SW480 (cell line): ENCODE results near the gene CFAP251.

Source experiments
- DNase-seq: peaks from one replicate; pipeline ENCODE4 v3.0.0-alpha.2; 2016; ENCODE audit warnings: low spot score

Gene CFAP251

DNA sequence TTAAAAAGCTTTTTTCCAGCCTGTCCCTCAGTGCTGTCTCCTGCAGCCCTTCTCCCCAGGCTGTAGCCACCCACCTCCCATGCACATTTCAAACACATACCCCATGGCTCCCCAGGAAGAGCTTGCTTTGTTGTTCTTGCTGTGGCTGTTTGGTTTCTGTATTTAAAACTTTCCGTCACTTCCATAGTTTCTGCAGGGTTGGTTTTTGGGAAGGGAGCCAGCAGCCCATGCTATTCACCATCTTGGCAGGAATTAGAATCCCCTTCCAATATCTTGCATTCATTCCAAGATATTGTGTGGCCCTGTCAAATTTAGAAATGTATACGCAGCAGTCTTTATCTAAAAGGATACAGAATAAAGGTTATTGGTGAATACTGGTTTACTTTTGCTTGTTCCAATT lies 29.6 kb downstream of the CFAP251 start:
- no peak for DNase-seq

DNA sequence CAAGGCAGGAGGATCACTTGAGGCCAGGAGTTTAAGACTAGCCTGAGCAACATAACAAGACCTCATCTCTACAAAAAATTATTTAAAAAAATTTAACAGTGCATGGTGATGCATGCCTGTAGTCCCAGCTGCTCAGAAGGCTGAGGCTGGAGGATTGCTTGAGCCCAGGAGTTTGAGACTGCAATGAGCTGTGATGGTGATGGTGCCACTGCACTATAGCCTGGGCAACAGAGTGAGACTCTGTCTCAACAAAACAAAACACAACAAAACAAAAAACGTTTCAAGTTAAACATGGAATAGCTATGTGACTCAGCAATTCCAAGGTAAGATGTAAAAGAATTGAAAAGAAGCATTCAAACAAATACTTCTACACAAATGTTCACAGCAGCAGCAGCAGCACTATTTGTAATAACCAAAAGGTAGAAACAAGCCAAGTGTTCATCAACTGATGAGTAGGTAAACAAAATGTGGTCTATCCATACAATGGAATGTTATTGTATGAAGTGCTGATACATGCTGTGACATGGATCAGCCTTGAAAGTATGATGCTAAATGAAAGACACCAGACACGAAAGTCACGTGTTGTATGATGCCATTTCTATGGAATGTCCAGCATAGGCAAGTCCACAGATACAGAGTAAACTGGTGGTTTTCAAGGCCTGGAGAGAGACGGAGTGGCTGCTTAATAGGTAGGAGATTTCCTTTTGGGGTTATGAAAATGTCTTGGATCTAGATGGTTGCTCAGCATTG lies 31.4 kb downstream of the CFAP251 start:
- peak; percentile 31 for DNase-seq

DNA sequence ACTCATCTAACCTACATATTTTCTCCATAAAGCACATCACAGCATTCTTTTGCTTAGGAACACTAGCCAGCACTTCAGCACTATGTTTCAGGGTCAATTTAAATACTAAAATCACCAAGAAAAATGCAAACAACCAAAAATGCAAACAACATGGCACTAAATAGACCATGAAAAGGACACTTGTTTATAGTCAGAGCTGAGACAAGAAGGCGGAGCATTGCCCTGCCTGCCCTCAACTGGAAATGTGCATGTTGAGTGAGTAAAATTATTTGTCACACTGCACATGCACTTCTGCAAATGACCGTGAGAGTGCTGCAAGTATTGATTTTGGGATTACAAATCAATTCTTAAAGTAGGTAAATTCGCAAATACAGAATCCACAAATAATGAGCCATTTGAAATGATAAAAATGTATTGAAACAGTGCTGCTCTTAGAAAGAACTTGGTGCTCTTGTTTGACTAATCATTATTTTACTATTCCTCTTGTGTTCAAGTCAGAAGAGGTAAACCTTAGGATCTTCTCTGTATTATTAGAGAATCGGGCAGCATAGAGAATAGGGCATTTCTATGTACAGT lies 34.8 kb downstream of the CFAP251 start:
- DNase-seq = no peak

DNA sequence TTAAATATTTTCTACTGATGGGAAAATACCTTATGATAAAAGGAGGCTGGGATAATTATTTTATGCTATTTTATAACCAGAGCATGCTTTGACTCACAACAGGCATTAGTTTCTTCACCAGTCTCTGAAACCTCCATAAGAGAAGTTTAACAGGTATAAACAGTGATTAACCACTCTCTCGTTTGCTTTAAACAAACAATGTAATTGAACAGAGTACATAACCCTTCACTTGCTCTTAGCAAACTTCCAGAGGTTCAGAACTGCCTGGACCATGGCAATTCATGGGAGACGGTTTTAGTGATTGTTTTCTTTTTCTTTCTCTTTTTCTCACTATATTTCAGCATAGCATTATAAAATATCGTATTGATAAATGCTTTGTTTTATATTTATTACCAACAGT lies 35.3 kb downstream of the CFAP251 start:
- DNase-seq = no peak

DNA sequence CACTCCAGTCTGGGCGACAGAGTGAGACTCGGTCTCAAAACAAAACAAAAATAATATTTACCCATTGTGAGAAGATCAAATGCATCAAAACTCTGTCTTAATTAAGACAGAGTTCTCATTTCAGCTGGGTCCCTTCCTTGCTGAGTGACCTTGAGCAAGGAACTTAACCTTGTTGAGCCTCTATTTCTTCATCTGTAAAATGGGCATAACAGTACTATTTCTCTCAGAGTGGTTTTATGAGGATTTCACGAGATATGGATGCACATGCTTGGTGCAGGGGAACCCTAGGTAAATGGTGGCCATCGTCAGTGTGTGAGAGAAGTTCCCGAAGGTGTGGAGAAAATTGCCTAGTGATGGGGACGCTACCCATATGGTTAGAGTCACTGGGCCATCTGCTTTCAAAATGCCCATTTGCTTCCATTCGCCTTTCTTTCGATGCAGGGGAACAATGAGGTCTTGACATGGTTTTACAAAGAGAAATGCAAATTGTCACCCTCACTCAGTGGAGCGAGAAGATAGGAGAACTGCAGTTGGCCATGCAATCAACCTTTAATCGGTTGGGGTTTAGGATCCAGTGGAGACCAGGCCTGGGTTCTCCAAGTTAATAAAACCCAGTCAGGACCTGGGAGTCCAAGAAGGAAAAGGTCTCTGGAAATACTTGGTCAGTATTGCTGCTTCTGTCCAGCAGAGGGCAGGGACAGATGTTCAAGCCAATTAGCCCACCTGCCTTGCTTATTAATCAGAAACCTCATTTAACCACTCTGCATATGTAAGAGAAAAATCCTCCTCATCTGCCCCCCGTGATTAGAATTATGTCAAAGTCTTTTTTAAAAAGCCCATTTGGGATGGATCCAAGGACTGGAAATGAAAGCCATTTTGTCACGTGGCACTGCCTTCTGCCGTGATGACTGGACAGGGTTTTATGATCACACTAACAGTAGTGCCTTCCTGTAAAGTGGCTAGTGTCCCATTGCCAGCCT lies 37.2 kb downstream of the CFAP251 start:
- no peak for DNase-seq

DNA sequence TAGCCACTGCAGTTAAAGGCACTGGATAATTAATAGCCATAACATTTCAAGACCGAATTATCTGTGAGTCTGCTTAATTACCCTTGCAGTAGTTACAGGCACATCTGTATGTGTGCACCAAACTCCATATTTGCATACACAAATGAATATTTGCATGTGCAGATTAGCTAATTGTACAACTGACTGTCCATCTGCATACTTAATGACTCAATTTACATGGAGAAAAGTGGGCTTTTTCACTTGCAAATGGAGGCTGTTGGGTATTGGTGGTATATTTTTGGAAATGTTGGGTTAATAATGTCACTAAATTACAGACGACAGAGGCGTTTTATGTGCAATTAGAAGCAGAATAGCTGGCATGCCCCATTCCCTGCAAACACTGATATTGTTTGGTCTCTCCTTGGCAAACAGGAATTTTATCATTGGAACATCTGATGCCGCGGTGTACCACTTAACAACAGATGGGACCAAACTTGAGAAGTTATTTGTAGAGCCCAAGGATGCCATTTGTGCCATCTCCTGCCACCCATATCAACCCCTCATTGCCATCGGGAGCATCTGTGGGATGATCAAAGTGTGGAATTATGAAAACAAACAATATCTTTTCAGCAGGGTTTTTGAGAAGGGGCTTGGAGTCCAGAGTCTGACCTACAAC lies 39.6 kb downstream of the CFAP251 start:
- no peak for DNase-seq

DNA sequence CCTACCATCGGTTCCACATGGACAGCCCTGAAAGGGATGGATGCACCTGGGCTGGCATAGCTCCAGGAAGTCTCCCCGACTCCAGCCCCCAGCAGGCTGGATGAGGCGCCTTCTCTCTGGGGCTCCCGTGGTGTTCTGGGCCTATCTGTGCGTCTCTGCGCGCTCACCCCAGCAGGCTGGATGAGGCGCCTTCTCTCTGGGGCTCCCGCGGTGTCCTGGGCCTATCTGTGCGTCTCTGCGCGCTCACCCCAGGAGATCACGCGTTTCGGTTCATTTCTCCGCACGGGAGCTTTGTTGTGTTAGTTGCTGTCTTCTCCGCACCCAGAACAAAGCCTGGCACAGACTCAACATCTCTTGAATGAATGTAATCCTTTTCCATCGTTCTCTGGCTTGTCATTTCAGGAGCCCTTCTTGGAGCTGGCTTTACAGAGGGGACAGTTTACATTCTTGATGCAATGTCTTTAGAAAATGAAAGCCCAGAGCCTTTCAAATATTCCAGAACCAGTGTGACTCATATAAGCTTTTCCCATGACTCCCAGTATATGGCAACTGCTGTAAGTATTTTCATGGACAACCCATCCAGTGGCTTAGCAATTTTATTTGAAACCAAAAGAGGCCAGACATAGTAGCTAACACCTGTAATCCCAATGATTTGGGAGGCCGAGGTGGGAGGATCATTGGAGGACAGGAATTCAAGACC lies 40.3 kb downstream of the CFAP251 start:
- no peak for DNase-seq

DNA sequence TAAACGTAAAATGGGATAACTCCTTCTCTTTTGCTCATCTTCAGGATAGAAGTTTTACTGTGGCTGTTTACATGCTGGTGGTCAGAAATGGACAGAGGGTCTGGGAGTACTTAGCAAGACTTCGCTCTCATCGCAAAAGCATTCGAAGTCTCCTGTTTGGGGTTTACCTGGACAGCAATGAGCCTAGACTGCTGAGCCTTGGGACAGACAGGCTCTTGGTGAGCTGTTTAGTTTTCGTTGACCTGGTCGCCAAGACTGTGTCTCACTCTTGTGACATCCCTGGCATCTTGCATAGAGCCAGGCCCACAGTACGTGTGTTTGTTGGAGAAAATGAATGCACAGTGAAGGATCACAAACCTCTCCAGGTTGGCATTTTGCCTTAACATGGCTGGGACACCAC lies 42.1 kb downstream of the CFAP251 start:
- DNase-seq = no peak

DNA sequence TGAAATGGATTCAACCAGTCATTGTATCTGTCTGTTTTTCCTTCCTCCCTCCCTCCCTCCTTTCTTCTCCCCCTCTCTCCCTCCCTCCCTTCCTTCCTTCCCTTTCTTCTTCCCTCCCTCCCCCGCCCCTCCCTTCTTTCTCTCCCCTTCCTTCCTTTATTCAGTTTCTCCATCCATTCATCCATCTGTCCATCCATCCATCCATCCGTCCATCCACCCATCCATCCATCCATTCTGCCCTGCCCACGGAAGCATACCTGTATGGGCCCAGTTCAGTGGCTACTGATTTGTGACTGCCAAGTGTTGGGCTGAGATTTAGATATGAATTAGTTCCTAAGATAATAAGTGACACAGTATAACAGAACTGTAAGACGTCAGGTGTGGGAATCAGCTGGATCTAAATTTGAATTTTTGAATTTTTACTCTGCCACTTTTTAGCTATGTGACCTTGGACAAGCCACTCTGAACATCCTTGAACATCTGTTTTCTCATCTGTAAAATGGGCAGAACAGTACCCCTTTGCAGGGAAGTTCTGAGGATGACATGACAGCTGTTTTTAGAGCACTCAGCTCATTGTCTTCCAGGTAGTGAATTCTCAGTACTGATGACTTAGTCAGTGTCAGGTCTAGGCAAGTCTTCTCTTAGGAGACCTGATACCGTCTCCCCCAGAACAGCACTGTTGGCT lies 42.9 kb downstream of the CFAP251 start:
- no peak for DNase-seq

DNA sequence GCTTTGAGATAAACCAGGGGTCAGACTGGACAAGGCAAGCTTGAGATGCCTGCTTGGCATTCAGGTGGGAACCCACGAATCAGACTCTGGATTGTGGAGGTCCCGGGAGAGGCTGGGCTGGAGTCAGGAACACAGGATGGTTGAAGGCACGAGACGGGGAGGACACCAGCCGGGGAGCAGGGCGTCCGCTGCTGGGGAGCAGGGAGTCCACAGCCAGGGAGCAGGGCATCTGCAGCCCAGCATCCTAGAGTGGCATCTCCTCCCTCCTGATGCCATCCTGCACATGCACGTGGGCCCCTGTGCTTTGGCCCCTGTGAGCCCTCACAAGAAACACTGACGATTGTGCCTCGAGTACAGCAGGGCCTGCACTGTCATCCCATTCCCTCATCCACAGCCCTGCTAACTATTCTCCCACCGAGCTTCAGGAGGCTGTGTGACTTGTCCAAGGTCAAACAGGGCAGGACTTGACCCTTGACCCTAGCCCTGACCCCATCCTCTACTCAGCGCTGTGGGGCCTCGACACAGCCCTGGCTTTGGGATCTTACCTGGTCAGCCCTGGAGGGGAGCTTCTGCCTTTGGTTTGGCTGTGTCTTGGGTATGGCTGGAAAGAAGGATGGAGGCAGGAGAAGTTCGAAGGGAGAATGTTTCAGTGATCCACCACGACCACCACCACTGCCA lies 45.1 kb downstream of the CFAP251 start:
- no peak for DNase-seq

DNA sequence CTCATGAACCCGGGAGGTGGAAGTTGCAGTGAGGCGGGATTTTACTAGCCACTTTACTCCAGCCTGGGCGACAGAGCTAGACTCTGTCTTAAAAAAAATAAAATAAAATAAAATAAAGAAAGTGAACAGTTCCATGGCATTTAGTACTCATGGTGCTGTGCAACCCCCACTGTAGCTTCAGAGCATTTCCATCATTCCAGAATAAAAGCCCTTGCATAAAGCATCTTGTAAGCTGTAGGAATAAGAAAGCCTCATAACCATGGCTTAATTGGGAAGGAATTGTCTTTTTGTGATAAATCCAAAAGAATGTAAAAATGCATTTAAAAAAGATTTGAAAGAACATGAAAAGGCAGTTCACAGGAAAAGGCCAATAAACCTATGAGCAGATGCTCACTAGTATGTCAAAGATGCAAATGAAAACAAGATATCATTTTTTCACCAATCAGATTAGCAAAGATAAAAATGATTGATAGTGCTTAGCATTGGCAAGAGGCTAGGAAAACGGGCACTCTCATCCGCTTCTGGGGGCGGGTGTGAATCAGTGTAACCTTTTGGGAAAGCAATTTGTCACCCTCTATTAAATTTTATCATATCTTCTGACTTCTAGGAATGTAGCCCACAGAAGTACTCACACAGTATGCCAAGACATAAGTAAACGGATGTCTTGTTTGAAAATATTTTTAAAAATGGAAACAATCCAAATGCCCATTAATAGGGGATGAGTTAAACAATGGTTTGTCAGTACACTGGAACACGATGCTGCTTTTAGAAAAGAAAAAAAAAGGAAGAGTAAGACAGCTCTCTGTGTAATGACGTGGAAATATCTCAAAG lies 46.6 kb downstream of the CFAP251 start:
- DNase-seq = no peak

DNA sequence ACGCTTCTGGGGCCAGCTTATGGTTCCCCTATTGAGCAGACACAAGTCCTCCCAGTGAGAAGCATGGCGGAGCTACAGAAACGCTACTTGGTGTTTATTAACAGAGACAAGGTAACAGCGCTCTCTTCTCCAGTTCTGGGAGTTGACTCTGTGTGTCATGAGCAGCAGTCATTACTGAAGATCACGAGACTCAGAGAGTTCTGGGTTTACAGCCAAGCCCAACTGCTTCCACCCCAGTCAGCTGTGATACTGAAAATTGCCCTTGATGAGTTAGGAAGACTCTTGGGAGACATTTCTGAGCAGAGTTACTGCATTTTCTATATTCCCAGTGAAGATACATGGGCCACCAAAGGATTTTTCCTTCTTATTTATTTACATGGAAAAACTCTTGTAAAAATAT lies 48.6 kb downstream of the CFAP251 start:
- no peak for DNase-seq

DNA sequence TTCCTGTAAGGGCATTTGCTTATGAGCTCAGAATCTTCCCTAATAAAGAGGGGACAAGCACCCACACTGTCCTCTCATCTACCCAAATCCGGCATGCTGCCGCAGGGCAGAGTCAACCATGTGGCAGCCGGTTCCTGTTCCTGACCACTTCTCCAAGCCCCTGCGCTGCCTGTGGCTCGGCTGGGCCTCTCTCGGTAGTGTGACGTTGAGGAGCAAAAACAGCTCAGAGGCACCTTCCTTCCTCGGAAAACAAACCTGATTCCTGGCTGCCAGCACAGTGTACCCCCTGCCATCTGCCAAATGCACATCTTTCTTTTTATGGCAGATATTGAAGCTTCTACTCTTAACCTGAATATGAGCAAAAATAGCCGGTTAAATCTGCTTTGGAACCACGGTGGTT lies 50.5 kb downstream of the CFAP251 start:
- DNase-seq = no peak

DNA sequence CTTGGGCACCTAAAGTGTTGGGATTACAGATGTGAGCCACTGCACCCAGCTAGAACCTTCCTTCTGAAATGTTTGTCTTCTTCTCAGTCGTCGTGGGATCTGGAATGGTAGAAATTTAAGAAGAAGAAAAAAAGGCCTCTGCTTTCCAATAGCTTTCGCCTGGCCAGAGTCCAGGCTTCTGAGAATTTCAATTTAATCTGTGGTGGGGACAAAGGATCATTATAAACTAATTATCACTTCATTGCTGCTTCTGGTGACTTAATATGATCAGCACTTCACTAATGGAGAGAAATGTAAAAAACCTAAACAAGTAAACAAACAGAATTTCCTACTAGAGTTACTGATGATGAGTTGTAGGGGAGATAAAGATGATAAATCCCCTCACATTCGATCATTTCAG lies 51.3 kb downstream of the CFAP251 start:
- no peak for DNase-seq

DNA sequence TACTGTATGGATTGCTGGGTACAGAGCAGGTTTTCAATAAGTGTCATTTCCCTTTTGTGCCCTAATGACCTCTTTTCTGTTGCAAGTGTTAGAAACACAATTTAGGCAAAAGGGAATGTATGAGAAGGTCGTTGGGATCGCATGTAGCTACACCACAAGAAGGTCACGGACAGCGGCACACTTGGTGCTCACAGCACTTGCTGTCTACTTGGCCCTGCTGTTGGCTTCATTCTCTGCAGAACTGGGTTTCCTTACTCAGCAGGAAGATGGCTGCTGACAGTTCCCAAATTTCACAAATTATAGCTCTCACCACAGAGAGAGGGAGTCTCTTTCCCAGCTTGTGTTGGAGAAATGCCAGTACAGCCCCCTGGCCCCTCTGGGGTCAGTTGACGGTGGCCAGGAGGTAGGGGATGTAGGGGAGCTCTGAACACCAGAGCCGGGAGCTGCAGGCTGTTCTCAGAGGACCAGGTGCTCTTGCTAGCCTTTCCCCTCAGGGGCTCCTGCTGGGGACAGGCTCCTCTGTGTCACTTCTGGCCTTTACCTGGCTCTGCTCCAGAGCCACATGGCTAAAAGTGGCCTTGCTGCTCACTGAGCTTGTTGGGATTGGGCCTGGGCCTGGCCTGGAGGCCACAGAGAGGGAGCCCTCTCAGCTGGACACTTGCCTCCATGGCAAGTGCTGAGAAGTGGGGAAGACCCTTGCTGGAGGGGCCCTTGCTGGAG lies 52.3 kb downstream of the CFAP251 start:
- DNase-seq = no peak

DNA sequence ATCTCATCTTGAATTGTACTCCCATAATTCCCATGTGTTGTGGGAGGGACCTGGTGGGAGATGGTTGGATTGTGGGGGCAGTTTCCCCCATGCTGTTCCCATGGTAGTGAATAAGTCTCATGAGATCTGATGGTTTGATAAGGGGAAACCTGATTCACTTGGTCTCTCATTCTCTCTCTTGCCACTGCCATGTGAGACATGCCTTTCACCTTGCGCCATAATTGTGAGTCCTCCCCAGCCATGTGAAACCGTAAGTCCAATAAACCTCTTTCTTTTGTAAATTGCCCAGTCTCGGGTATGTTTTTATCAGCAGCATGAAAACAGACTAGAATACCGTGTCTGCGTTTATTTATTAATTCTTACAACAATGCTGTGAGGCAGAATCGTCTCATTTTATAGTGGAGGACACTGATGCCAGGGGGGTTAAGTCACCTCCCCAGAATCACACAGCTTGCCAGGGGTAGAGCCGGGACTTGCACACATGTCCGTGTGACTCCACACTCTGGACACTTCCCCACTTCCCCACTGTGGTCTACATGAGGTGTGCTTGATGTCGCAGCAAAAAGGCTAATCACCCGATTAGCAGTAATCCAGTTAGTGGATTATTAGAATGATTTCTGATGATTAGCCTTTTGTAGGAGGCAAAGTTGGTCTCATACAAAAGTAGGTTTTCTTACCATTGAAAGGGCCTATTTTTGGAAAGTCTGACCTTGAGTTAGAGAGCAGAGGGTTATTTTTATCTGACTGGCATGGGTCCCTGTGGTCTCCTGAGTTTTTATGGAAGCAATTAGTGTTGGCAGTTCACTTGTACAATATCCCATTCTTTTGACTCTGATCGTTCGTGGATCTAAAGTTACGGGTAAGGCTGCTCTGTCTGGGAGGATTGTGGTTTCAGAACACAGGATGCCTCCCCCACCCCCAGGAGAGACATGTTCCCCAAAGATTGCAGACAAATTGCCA lies 55.9 kb downstream of the CFAP251 start:
- no peak for DNase-seq

DNA sequence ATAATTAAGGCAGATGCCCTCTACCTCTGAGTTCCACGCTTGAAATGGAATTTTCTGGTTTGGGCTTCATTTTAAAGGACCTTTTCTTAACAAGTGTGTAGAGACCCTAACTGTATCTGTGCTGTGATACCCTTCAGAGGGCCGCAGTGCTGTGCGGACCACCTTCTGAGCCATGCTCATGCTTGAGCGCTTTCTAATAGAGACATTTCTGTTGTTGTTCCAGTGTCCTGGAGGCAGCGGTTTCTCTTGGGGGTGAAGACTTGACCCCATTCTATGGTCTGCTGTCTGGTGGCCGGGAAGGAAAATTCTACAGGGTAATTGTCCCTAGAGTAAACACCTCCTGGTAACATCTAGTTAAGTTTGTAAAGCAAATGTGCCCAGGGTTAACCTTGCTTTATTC lies 56.6 kb downstream of the CFAP251 start:
- DNase-seq = no peak

DNA sequence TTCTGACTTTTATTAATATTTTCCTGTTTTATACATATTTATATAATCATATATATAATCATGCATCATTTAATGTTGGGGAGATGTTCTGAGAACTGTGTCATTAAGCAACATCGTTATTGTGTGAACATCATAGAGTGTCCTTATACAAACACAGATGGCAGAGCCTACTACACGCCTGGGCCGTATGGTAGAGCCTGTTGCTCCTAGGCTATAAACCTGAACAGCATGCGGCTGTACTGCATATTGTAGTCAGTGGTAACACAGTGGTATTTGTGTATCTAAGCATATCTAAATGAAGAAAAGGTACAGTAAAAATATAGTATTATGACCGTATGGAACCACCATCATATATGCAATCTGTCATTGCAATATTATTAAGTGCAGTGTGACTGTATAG lies 58.6 kb downstream of the CFAP251 start:
- no peak for DNase-seq
